RWPE1 (cell line): Measurements from ENCODE around the gene RHOBTB1.
"Not testable (repeated sequence)": the region's sequence is repeated elsewhere in the genome, so short reads cannot be mapped to it uniquely, and the experiment has no call there.

Source experiments
- CTCF ChIA-PET: fragments of 350-600 bp; sonication (Branson Sonifier 250); formaldehyde crosslinking; extraction: SDS; loops from one replicate; lab custom pipeline; 2021; lab: Yijun Ruan, JAX
- POLR2A ChIA-PET: fragments of 400-600 bp; formaldehyde crosslinking; extraction: SDS; loops from one replicate; lab custom pipeline; 2020; ENCODE audit warnings: antibody characterized with exemption; ENCODE audit not compliant: low non-redundant PET; lab: Yijun Ruan, JAX
- DNase-seq: peaks from one replicate; pipeline ENCODE4 v3.0.0; 2012; ENCODE audit warnings: low spot score
- H3K27ac ChIP-seq: fragments of 450-650 bp; 2 replicates; pipeline ENCODE4 v1.5.1; 2017
- TF ChIP-seq, protein P1 (sequence below): fragments of 450-650 bp; conservative IDR thresholded peaks from 2 replicates; pipeline ENCODE4 v1.5.1; 2017; ENCODE audit warnings: low read depth, mild to moderate bottlenecking

Gene RHOBTB1

DNA sequence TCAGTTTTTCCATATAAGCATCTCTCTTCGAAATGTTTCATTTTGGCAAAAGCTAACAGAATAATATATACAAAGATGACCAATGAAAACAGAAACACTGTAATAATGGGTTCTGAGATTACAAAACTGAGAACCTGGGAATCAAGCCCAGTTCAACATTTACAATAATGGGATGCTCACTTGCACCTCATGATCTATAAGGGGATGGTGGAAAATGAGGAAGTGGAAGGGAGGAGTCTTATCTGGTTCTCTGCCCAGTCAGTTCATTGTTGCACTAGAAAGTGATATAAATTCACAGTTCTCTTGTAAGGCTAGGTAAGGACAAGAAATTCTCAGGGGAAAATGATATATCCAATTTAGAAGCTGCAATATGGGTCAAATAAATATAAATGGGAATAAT, 31.7 kb upstream of the RHOBTB1 start:
- H3K27ac ChIP-seq, result no peak overlapping the region
- TF ChIP-seq, protein P1, sequence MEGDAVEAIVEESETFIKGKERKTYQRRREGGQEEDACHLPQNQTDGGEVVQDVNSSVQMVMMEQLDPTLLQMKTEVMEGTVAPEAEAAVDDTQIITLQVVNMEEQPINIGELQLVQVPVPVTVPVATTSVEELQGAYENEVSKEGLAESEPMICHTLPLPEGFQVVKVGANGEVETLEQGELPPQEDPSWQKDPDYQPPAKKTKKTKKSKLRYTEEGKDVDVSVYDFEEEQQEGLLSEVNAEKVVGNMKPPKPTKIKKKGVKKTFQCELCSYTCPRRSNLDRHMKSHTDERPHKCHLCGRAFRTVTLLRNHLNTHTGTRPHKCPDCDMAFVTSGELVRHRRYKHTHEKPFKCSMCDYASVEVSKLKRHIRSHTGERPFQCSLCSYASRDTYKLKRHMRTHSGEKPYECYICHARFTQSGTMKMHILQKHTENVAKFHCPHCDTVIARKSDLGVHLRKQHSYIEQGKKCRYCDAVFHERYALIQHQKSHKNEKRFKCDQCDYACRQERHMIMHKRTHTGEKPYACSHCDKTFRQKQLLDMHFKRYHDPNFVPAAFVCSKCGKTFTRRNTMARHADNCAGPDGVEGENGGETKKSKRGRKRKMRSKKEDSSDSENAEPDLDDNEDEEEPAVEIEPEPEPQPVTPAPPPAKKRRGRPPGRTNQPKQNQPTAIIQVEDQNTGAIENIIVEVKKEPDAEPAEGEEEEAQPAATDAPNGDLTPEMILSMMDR, result no peak
- ChIA-PET POLR2A (no interaction called here), CTCF (no interaction called here)
- no peak for DNase-seq

DNA sequence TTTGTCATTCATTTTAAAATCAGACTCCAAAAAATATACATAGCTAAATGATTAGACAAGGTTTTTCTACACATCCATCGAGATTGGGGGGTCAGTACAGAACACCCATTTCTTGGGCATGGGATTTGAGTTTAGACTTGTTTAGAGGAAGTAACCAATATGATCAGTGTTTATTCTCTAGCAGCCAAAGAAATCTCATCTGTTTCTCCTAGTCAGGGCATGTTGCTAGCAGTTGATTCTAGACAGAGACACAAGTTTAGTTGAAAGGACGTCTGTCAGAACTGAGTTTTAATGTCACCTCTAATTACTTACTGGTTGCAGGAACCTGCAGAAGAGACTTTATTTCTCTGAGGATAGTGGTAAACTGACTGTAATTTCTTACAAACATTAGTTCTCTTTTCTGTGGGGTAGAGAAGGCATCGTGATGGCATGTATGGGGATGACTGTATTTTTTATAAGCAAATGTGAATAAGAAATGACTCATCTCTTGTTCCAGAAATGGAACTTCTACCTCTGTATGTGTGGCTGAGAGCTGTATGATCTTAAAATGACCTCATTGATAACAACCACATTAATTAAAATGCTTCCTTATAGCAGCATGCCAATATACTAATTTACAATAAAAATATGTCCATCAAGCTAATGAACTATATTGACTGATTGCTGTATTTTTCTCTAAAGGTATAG, 30.6 kb upstream of the RHOBTB1 start:
- TF ChIP-seq, protein P1, result no peak
- POLR2A ChIA-PET, result no interaction called here
- peak; percentile 30 for DNase-seq
- CTCF ChIA-PET, result interaction anchor here (0.6 kb wide), 1 partner anchor 51 kb away, joined by 4 read pairs; no protein-coding TSS in a partner anchor
- H3K27ac ChIP-seq, result no peak overlapping the region

DNA sequence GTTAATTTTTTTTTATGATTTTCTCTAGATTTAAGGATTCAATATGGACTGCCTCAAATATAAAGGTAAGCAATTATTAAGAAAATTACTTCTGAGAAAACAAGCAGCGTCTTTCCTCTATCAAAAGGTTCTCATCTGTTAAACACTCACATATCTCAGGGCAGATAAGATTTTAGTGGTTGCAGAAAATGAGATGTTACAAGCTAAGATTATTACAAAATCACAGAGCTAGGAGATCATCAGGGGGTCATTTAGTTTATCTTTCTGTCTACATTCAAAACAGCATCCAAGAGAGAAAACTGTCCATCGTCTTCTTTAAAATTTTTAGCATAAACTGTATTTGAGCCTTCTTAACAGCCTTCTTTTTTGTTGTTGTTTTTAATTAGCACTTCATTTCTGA, 29.1 kb upstream of the RHOBTB1 start:
- no peak overlapping the region for H3K27ac ChIP-seq
- DNase-seq, result no peak
- TF ChIP-seq, protein P1, result no peak
- POLR2A ChIA-PET, result no interaction called here
- CTCF ChIA-PET, result no interaction called here

DNA sequence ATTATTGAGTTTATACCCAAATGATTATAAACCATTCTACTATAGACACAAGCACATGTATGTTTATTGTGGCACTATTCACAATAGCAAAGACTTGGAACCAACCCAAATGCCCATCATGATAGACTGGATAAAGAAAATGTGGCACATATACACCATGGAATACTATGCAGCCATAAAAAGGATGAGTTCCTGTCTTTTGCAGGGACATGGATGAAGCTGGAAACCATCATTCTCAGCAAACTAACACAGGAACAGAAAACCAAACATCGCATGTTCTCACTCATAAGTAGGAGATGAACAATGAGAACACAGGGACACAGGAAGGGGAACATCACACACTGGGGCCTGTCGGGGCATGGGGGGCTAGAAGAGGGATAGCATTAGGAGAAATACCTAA, 28.2 kb upstream of the RHOBTB1 start:
- H3K27ac ChIP-seq, DNase-seq, POLR2A ChIA-PET: not testable (repeated sequence)
- CTCF ChIA-PET, result interaction anchor here (0.7 kb wide), 1 partner anchor 1569 kb away, joined by 3 read pairs; no protein-coding TSS in a partner anchor

DNA sequence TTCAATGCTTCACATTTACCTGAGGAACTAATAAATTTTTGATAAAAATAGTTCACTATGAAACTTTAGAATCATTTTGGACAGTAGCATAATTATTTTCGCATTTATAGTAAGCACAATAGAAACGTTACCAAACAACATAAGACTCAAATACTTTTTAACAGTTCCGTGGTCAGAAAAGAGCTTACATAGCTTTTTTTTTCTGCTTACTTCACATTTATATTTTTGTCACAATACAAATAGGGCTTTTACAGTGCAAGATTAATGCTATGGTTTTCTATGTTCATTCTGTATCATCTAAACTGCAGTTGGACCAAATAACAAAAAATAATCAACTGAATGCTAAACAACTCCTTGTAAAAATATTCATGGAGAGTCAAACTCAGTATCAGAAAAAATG, 26.5 kb upstream of the RHOBTB1 start:
- TF ChIP-seq, protein P1, result no peak
- POLR2A ChIA-PET, result no interaction called here
- DNase-seq, result no peak
- no peak overlapping the region for H3K27ac ChIP-seq
- CTCF ChIA-PET, result no interaction called here

DNA sequence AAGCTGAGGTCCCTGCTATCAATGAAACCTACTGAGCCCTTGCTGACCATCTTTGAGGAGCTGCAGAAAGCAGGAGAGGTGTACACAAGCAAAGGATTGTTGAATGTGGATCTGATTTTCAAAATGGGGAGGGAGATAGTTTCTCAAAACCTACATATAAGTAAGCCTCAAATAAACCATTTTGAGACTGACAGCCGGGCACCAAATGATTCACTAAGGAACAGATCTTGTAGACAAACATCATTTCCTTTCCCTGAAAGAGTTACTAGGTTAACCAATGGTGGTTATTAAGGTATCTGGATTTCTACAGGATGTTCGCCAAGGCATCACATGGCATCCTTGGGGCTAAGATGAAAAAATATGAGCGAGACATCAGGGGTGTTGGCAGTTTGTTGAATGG, 24.5 kb upstream of the RHOBTB1 start:
- ChIA-PET POLR2A (no interaction called here), CTCF (no interaction called here)
- TF ChIP-seq, protein P1, result no peak

DNA sequence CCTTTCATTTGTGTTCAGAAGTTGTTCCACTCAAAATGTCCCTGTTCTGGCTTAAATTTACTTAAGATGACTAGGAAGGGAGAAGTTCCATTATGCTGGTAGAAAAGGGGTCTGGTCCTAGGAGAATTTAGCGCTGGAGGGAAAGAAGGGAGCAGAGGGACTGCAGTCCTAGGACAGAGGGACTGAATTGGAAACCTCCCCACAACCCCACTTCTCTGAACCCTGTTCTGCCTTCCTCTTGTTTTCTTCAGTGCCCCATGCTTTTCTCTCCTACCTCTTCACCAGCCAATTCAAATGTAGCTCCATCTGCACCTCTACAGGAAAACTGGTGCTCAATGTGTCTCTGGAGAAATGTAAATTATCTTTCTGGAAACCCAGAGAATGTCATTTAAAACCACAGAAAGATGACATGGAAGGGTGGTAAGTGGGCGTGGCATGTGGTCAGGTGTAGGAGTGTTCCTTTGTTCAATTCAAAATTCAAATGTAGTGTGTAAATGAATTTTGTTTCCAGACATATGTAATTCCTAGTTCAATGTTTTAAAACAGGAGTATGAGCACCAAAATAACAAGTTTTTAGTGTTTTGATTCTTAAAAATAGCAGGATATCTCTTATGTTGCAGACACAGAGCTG, 24.0 kb upstream of the RHOBTB1 start:
- no peak for DNase-seq
- TF ChIP-seq, protein P1, result no peak
- ChIA-PET POLR2A (no interaction called here), CTCF (no interaction called here)
- no peak overlapping the region for H3K27ac ChIP-seq

More for the DNA sequence above, 24.5 kb upstream of the RHOBTB1 start:
- no peak for DNase-seq
- no peak overlapping the region for H3K27ac ChIP-seq
